Fibroblast of mammary gland (primary cell): Measurements from ENCODE around the gene MYO1D.
"Not testable (repeated sequence)": the region's sequence is repeated elsewhere in the genome, so short reads cannot be mapped to it uniquely, and the experiment has no call there.

Experiments
- DNase-seq: peaks from one replicate; pipeline ENCODE4 v3.0.0-alpha.2; 2010; ENCODE audit warnings: low read depth
- H3K4me3 ChIP-seq: 2 replicates; pipeline ENCODE4 v1.5.1; 2011; ENCODE audit warnings: low read depth, mild to moderate bottlenecking, low read length, moderate library complexity; ENCODE audit not compliant: control insufficient read depth
- CTCF ChIP-seq: conservative IDR thresholded peaks from 2 replicates; pipeline ENCODE4 v1.5.1; 2011; ENCODE audit warnings: low read depth, low read length, inconsistent platforms; ENCODE audit not compliant: control insufficient read depth, insufficient read depth

MYO1D gene

GRCh38 chr17:32719689-32720088 is 157.2 kb downstream of the MYO1D start:
- no peak for TF ChIP-seq CTCF
- no peak for DNase-seq
- H3K4me3 ChIP-seq = no peak overlapping the region

- not testable (repeated sequence) for DNase-seq, H3K4me3 ChIP-seq
Measured at GRCh38 chr17:32714922-32715321, 162.0 kb downstream of the MYO1D start.

GRCh38 chr17:32714206-32714605 is 162.7 kb downstream of the MYO1D start:
- DNase-seq, H3K4me3 ChIP-seq: not testable (repeated sequence)

- no peak for TF ChIP-seq CTCF
- no peak for DNase-seq
Measured at GRCh38 chr17:32713081-32713480, 163.8 kb downstream of the MYO1D start.

GRCh38 chr17:32709562-32709961 is 167.4 kb downstream of the MYO1D start:
- no peak overlapping the region for H3K4me3 ChIP-seq
- no peak for DNase-seq
- no peak for TF ChIP-seq CTCF

More at GRCh38 chr17:32713081-32713480, 163.8 kb downstream of the MYO1D start:
- no peak overlapping the region for H3K4me3 ChIP-seq

- no peak overlapping the region for H3K4me3 ChIP-seq
- TF ChIP-seq CTCF = no peak
- DNase-seq = no peak
Measured at GRCh38 chr17:32701871-32702270, 175.1 kb downstream of the MYO1D start.

GRCh38 chr17:32699247-32699646 is 177.7 kb downstream of the MYO1D start:
- H3K4me3 ChIP-seq = no peak overlapping the region
- no peak for TF ChIP-seq CTCF
- no peak for DNase-seq

GRCh38 chr17:32697728-32698625 is 178.9 kb downstream of the MYO1D start:
- no peak overlapping the region for H3K4me3 ChIP-seq
- no peak for DNase-seq
- TF ChIP-seq CTCF = no peak
